ENCODE results near the gene ADH1C. TPM values are rescaled to one million over a fixed set of nuclear protein-coding genes. Genes with fewer than 3 reads are reported as not detected.

Gene ADH1C
- polyA plus RNA-seq, 3 donors from 2014 or later: not detected

GRCh38 chr4:99310389-99310788, 42.2 kb downstream of the ADH1C start:
- Mint-ChIP-seq H3K36me3 (no peaks in the 10 kb centered on the region), H3K4me1 (peaks cover 2 to 5% of the 10 kb centered on the region in 2 donors), H3K4me3 (no peak overlapping the region), H3K27ac (no peak overlapping the region), H3K27me3 (ENCODE audit: low read depth in 3 of 3) (peaks cover 0 to 3% (median 0%) of the 10 kb centered on the region in 3 donors), H3K9me3 (peaks cover 0 to 10% (median 0%) of the 10 kb centered on the region in 6 donors)
- no peak for DNase-seq

GRCh38 chr4:99305638-99306400, 46.7 kb downstream of the ADH1C start:
- H3K4me1 Mint-ChIP-seq: no peaks in the 10 kb centered on the region
- H3K9me3 Mint-ChIP-seq: peaks cover 0 to 12% (median 5%) of the 10 kb centered on the region in 6 donors
- H3K4me3 Mint-ChIP-seq: no peak overlapping the region
- no peak for DNase-seq
- no peaks in the 10 kb centered on the region for H3K36me3 Mint-ChIP-seq
- H3K27ac Mint-ChIP-seq: no peak overlapping the region
- peaks cover 0 to 3% (median 2%) of the 10 kb centered on the region in 3 donors for H3K27me3 Mint-ChIP-seq (ENCODE audit: low read depth in 3 of 3)

- no peaks in the 10 kb centered on the region for H3K4me1 Mint-ChIP-seq
- H3K27ac Mint-ChIP-seq: no peak overlapping the region
- no peak overlapping the region for H3K4me3 Mint-ChIP-seq
- H3K9me3 Mint-ChIP-seq: peaks cover 0 to 34% (median 10%) of the 10 kb centered on the region in 6 donors
- peaks cover 0 to 4% (median 2%) of the 10 kb centered on the region in 3 donors for H3K27me3 Mint-ChIP-seq (ENCODE audit: low read depth in 3 of 3)
- DNase-seq: no peak
- H3K36me3 Mint-ChIP-seq: no peaks in the 10 kb centered on the region
Observed at GRCh38 chr4:99301376-99302164, 51.0 kb downstream of the ADH1C start.

- Mint-ChIP-seq H3K36me3 (no peaks in the 10 kb centered on the region), H3K27me3 (ENCODE audit: low read depth in 3 of 3) (peaks cover 0 to 4% (median 2%) of the 10 kb centered on the region in 3 donors), H3K27ac (no peak overlapping the region), H3K4me1 (no peaks in the 10 kb centered on the region), H3K4me3 (no peak overlapping the region), H3K9me3 (peaks cover 3 to 41% (median 11%) of the 10 kb centered on the region in 6 donors)
- no peak for DNase-seq
Observed at GRCh38 chr4:99300934-99301333, 51.6 kb downstream of the ADH1C start.

GRCh38 chr4:99293357-99293756, 59.2 kb downstream of the ADH1C start:
- Mint-ChIP-seq H3K36me3 (peaks cover 0 to 7% (median 0%) of the 10 kb centered on the region in 3 donors), H3K27me3 (ENCODE audit: low read depth in 3 of 3) (peaks cover 0 to 6% (median 0%) of the 10 kb centered on the region in 3 donors), H3K9me3 (peaks cover 11 to 46% (median 22%) of the 10 kb centered on the region in 6 donors), H3K4me1 (no peaks in the 10 kb centered on the region), H3K4me3 (no peak overlapping the region), H3K27ac (no peak overlapping the region)
- no peak for DNase-seq

GRCh38 chr4:99290848-99291786, 61.4 kb downstream of the ADH1C start, which contains the start of gene ADH1A:
Gene ADH1A, minus strand, starts transcription at chr4:99290985. Its CDS starts 71 bp downstream, at chr4:99290914.
- H3K27ac Mint-ChIP-seq: no peak within 1 kb of the TSS
- H3K9me3 Mint-ChIP-seq: peaks cover 4 to 29% (median 21%) of the 10 kb centered on the region in 6 donors
- H3K27me3 Mint-ChIP-seq (ENCODE audit: low read depth in 3 of 3): peaks cover 0 to 2% (median 0%) of the 10 kb centered on the region in 3 donors
- H3K36me3 Mint-ChIP-seq: peaks cover 0 to 7% (median 0%) of the 10 kb centered on the region in 3 donors
- DNase-seq: no peak
- H3K4me1 Mint-ChIP-seq: no peaks in the 10 kb centered on the region
- H3K4me3 Mint-ChIP-seq: no peak within 1 kb of the TSS

Other genes starting within 250 kb of the ADH1C start
- gene ADH4, start 208.4 kb downstream of the ADH1C start, polyA plus RNA-seq: not detected
- not detected for gene ADH6, start 133.5 kb downstream of the ADH1C start, polyA plus RNA-seq
- not detected for gene ADH1A, start 61.8 kb downstream of the ADH1C start, polyA plus RNA-seq
- gene ADH1B, start 31.3 kb downstream of the ADH1C start, polyA plus RNA-seq: not detected
- gene ADH7, start 82.6 kb upstream of the ADH1C start, polyA plus RNA-seq: not detected
- not detected for gene C4orf17, start 158.3 kb upstream of the ADH1C start, polyA plus RNA-seq
- 1 to 10 TPM; 2.1 to 5.4 (median 2.6) TPM for gene TRMT10A, start 211.3 kb upstream of the ADH1C start, polyA plus RNA-seq
- gene MTTP, start 222.1 kb upstream of the ADH1C start, polyA plus RNA-seq: not detected